C4-2B (cell line): ENCODE results near the gene ATP2B2.

ENCODE experiments used
- H3K27ac ChIP-seq: fragments of 450-650 bp; 2 replicates; pipeline ENCODE4 v1.5.1; 2017
- ZFX ChIP-seq: fragments of 450-650 bp; IDR thresholded peaks from 2 replicates; pipeline ENCODE4 v1.6.1; 2017
- TF ChIP-seq, protein P1 (sequence below): fragments of 450-650 bp; conservative IDR thresholded peaks from 2 replicates; pipeline ENCODE4 v1.5.1; 2017; ENCODE audit warnings: mild to moderate bottlenecking

Gene ATP2B2

DNA sequence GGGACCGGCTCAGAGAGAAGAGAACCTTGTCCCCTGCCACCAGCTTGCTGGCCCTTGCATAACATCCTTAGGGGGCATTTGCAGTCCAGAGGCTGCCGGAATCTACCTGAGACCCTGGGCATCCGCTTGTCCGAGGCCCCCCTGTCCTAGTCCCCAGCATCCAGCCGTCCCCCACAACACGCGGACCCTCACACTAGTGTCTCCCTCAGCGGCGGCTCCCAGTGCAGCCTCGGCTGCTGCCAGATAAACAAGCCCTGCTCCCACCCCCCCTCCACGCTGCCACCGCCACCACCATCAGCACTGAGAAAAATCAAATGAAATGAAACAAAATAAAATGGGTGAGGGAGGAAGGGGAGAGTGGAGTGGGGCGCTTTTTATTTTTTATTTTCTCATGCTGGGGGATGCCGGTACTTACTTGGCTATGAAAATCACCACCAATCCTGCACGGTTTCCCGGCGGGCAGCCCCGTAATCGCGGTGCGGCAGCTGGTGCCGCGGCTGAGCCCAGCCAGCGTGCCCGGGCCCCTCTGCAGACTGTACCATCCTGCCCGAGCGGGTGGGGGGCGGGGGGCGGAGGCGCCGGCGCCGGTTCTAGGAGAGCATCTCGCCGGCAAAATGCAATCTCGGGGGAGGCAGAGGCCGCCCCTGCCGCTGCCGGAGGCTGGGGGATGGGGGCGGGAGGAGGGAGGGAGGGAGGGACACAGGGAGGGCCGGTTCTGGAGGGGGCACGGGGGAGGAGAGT lies at the start of gene ATP2B2:
Gene ATP2B2, minus strand, starts transcription at position 537 of the 741 bp plus-strand sequence. CDS start 56,043 bp downstream, outside the sequence.
- TF ChIP-seq, protein P1, sequence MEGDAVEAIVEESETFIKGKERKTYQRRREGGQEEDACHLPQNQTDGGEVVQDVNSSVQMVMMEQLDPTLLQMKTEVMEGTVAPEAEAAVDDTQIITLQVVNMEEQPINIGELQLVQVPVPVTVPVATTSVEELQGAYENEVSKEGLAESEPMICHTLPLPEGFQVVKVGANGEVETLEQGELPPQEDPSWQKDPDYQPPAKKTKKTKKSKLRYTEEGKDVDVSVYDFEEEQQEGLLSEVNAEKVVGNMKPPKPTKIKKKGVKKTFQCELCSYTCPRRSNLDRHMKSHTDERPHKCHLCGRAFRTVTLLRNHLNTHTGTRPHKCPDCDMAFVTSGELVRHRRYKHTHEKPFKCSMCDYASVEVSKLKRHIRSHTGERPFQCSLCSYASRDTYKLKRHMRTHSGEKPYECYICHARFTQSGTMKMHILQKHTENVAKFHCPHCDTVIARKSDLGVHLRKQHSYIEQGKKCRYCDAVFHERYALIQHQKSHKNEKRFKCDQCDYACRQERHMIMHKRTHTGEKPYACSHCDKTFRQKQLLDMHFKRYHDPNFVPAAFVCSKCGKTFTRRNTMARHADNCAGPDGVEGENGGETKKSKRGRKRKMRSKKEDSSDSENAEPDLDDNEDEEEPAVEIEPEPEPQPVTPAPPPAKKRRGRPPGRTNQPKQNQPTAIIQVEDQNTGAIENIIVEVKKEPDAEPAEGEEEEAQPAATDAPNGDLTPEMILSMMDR, result no peak
- TF ChIP-seq ZFX, result no peak
- H3K27ac ChIP-seq, result no peak within 1 kb of the TSS

DNA sequence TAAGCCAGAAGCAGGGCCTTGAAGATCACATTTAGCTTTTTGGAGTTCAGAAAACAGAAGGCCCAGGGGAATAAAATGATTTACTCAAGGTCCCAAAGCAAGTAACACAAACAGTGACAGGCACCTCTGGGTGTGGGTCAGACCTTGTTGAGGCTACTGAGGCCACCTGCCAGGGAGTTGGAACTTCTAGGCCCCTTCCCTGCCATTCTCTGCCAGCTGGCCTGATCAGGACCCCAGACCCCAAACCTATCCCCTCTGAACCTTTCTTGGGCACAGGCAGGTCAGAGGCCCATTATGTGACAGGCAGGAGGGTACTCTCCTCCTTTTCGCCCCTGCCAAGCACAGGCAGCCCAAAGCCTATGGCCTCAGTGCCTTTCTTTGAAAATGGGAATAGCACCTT lies 49.4 kb upstream of the ATP2B2 start:
- no peak for TF ChIP-seq ZFX
- TF ChIP-seq, protein P1, result no peak
- no peak overlapping the region for H3K27ac ChIP-seq

DNA sequence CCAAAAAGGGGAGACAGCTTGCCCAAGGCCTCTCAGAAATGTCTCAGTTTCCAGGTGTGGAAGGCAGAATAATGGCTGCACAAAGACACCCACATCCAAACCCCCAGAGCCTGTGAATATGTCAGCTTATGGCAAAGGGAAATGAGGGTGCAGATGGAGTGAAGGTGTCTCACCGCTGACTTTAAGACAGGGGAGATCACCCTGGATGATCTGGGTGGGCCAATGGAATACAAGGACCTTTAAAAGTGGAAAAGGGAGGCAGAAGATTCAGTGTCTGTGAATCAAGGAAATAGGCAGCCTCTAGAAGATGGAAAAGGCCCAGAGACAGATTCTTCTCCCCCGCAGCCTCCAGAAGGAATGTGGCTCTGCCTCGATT lies 48.8 kb upstream of the ATP2B2 start:
- TF ChIP-seq ZFX, result no peak
- TF ChIP-seq, protein P1, result no peak
- H3K27ac ChIP-seq, result no peak overlapping the region

DNA sequence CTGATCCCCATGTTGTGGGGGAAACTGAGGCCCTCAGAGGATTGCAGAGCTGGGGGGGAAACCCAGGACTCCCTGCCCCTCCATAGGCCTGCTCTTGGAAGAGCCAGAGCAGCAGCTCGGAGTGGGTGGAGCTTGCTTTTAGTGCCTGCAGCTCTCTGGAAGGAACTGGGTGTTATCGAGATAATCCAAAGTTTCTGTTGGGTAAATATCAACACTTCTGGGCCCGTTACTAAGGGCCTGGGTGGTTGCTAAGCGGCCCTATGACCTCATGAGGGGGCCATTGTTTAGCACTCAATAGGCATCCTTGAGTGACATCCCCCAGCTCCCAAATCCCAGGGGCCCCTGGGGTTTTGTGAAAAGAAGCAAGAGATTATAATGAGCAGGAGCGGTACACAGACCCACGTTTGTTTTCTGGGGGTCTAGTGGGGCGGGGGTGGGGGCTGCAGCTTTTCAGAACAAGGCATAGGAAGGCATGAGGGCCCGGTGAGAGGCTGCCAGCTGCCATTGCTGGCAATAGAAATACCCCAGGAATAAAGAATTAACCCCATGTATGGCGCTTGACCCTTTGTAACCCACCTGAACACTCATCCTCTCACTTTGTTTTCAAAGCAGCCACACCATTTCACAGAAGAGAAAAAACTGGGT lies 48.3 kb upstream of the ATP2B2 start:
- H3K27ac ChIP-seq, result no peak overlapping the region
- TF ChIP-seq, protein P1, result no peak

DNA sequence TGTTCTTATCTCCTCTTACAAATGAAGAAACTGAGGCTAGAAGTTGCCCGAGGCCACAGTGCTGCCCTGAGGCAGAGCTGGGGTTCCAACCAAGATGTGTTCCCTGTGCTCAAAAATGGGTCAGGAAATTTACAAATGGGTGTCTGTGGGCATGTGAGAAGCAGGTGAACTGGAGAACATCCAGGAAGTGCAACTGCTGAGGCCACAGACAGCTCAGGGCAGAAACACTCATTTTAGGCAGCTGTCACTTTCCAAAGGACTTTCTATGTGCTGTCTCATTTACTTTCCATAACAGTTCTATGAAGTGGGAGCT lies 47.2 kb upstream of the ATP2B2 start:
- no peak for TF ChIP-seq ZFX
- TF ChIP-seq, protein P1, result no peak
- H3K27ac ChIP-seq, result no peak overlapping the region

DNA sequence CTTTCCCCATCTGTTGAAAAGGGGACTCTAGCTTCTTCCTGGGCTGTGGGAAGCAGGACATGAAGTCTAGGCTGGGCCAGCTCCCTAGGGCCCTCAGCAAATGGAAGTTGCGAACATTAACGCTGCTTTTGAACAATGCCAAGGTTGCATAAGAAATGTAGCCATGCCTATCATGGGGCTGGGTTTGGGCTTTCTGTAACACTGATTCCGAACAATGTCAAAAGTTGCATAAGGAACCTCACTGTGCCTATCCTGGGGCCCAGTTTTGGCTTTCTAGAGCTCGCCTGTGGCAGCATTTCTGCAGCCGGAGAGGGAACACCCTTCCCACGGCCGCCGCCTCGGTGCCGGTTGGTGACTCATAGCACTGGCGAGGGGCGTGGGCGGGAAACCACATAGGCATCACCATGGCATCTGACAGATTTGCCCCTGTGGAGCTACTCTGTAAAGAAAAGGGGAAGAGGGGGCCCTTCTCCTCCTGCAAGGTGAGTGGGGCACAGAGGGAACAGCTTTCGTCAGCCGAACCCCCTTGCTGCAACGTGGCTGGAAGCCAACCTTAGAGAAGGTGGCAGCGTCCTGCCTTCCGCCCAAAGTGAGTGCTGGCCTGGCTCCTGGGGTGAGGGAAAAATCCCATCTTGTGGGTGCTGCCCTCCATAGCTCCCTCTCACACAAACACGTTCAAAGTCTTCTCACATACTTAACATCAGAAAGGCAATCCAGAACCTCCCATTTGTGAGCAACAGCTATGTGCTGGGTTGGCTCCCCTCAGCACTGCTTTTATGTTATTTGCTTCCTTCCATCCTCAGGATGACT lies 46.6 kb upstream of the ATP2B2 start:
- TF ChIP-seq, protein P1, result no peak
- no peak for TF ChIP-seq ZFX
- no peak overlapping the region for H3K27ac ChIP-seq

DNA sequence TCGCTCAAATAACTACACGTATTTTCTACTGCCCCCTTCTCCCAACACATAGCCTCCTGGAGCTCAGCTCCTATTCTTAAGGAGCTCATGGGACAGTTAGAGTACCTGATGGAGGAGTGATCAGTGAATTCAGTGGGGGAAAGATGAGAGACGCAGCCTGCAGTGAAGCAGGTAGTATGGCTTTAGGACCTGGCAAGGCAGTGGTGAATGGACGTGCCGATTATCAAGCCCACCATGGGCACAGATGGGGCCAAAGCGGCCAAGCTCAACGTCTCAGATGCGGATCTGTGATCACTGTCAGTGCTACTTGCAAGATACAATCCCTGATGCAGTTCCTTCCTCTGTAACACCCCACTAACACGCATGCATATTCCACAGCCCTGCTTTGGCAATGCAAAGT lies 45.8 kb upstream of the ATP2B2 start:
- H3K27ac ChIP-seq, result no peak overlapping the region
- TF ChIP-seq ZFX, result no peak
- TF ChIP-seq, protein P1, result no peak
